ENCODE data around the gene IFT172. TPM values are rescaled to one million over a fixed set of nuclear protein-coding genes. Genes with fewer than 3 reads are reported as not detected.

The IFT172 gene
- total RNA-seq, 2 experiments from 2014 or later: 7.9 to 9.9 TPM

GRCh38 chr2:27409321-27410073 lies 80.0 kb downstream of the IFT172 start, which contains the start of gene PPM1G:
PPM1G (minus strand) TSS chr2:27409591; CDS start chr2:27409422, 169 bp downstream.
- Mint-ChIP-seq H3K27ac (peak within 1 kb of the TSS; percentile 74), H3K36me3 (ENCODE audit: low read depth) (peaks cover 29% of the 10 kb centered on the region), H3K9me3 (no peaks in the 10 kb centered on the region), H3K4me1 (peaks cover 45% of the 10 kb centered on the region), H3K4me3 (peak within 1 kb of the TSS; percentile 82), H3K27me3 (peaks cover 4% of the 10 kb centered on the region)
- DNase-seq: peak; percentile 97
- ChIA-PET CTCF (interaction anchor here (0.8 to 4.3 kb wide), 9 partner anchors 10 to 310 kb away, joined by 3 to 33 read pairs (median 6); partner anchors contain the start of gene NRBP1), POLR2A (interaction anchor here (0.7 to 6.3 kb wide), 22 partner anchors 8 to 1164 kb away, joined by 3 to 155 read pairs (median 6); partner anchors contain the start of genes AGBL5, CCDC121, EIF2B4 and GPN1)

- no peaks in the 10 kb centered on the region for H3K9me3 Mint-ChIP-seq
- H3K27ac Mint-ChIP-seq: peak overlapping the region; percentile 74
- peaks cover 35% of the 10 kb centered on the region for H3K36me3 Mint-ChIP-seq (ENCODE audit: low read depth)
- no peak for DNase-seq
- ChIA-PET POLR2A (interaction anchor here (0.7 to 6.3 kb wide), 15 partner anchors 8 to 328 kb away, joined by 3 to 155 read pairs (median 9); partner anchors contain the start of genes CCDC121, EIF2B4, GPN1 and IFT172), CTCF (interaction anchor here (0.8 to 4.3 kb wide), 7 partner anchors 10 to 275 kb away, joined by 3 to 33 read pairs (median 6); partner anchors contain the start of gene NRBP1)
- H3K27me3 Mint-ChIP-seq: peaks cover 4% of the 10 kb centered on the region
- peak overlapping the region; percentile 82 for H3K4me3 Mint-ChIP-seq
- H3K4me1 Mint-ChIP-seq: peaks cover 50% of the 10 kb centered on the region
Measured at GRCh38 chr2:27408601-27409320, 80.8 kb downstream of the IFT172 start.

- ChIA-PET POLR2A (interaction anchor here (1.0 to 6.3 kb wide), 5 partner anchors 16 to 85 kb away, joined by 3 to 155 read pairs (median 5); partner anchors contain the start of genes MPV17 and NRBP1), CTCF (interaction anchor here (2.8 to 4.3 kb wide), 2 partner anchors 22 to 275 kb away, joined by 11 to 33 read pairs; partner anchors contain the start of gene NRBP1)
- Mint-ChIP-seq H3K27me3 (peaks cover 4% of the 10 kb centered on the region), H3K4me3 (peak overlapping the region; percentile 82), H3K4me1 (peaks cover 56% of the 10 kb centered on the region), H3K9me3 (no peaks in the 10 kb centered on the region), H3K27ac (peak overlapping the region; percentile 58), H3K36me3 (ENCODE audit: low read depth) (peaks cover 41% of the 10 kb centered on the region)
- DNase-seq: no peak
Measured at GRCh38 chr2:27407798-27408491, 81.6 kb downstream of the IFT172 start.

- H3K27me3 Mint-ChIP-seq: no peaks in the 10 kb centered on the region
- no peaks in the 10 kb centered on the region for H3K9me3 Mint-ChIP-seq
- CTCF ChIA-PET: interaction anchor here (0.9 to 1.6 kb wide), 3 partner anchors 10 to 29 kb away, joined by 3 to 5 read pairs (median 3); no protein-coding TSS in a partner anchor
- peaks cover 54% of the 10 kb centered on the region for H3K4me1 Mint-ChIP-seq
- DNase-seq: no peak
- H3K4me3 Mint-ChIP-seq: no peak overlapping the region
- peak overlapping the region; percentile 79 for H3K27ac Mint-ChIP-seq
- H3K36me3 Mint-ChIP-seq (ENCODE audit: low read depth): peaks cover 54% of the 10 kb centered on the region
- POLR2A ChIA-PET: interaction anchor here (0.6 to 2.5 kb wide), 6 partner anchors 9 to 30 kb away, joined by 3 to 11 read pairs (median 4); partner anchors contain the start of genes NRBP1, PPM1G and ZNF513
Measured at GRCh38 chr2:27400348-27401135, 89.0 kb downstream of the IFT172 start.

- H3K4me3 Mint-ChIP-seq: no peak overlapping the region
- ChIA-PET POLR2A (interaction anchor here (1.3 kb wide), 1 partner anchor 42 kb away, joined by 3 read pairs; the partner anchor contains the start of gene GTF3C2), CTCF (interaction anchor here (1.1 kb wide), 1 partner anchor 10 kb away, joined by 6 read pairs; the partner anchor contains the start of gene PPM1G)
- no peak for DNase-seq
- no peaks in the 10 kb centered on the region for H3K27me3 Mint-ChIP-seq
- no peaks in the 10 kb centered on the region for H3K9me3 Mint-ChIP-seq
- peaks cover 49% of the 10 kb centered on the region for H3K4me1 Mint-ChIP-seq
- peak overlapping the region; percentile 35 for H3K27ac Mint-ChIP-seq
- H3K36me3 Mint-ChIP-seq (ENCODE audit: low read depth): peaks cover 48% of the 10 kb centered on the region
Measured at GRCh38 chr2:27398962-27399361, 90.6 kb downstream of the IFT172 start.

Other genes with a start within 250 kb of the IFT172 start
- gene SLC30A3, start 226.7 kb downstream of the IFT172 start, total RNA-seq: under 1 TPM; 0.45 TPM
- gene DNAJC5G, start 214.3 kb downstream of the IFT172 start, total RNA-seq: not detected
- under 1 TPM in 1 of 2 experiments, not detected in 1; 0.13 TPM for gene TRIM54, start 207.3 kb downstream of the IFT172 start, total RNA-seq
- 1 to 10 TPM; 2.2 to 3.0 TPM for gene UCN, start 181.3 kb downstream of the IFT172 start, total RNA-seq
- 10 to 100 TPM; 83.3 to 83.9 TPM for gene MPV17, start 166.6 kb downstream of the IFT172 start, total RNA-seq
- gene GTF3C2, start 133.0 kb downstream of the IFT172 start, total RNA-seq: 10 to 100 TPM; 49.0 to 49.1 TPM
- 10 to 100 TPM; 34.1 to 36.9 TPM for gene EIF2B4, start 119.4 kb downstream of the IFT172 start, total RNA-seq
- 100 to 1,000 TPM; 116 to 123 TPM for gene SNX17, start 119.1 kb downstream of the IFT172 start, total RNA-seq
- gene ZNF513, start 109.0 kb downstream of the IFT172 start, total RNA-seq: 10 to 100 TPM; 15.6 to 16.7 TPM
- gene PPM1G, start 80.2 kb downstream of the IFT172 start, total RNA-seq: 100 to 1,000 TPM; 119 to 122 TPM
- 100 to 1,000 TPM; 103 to 104 TPM for gene NRBP1, start 61.1 kb downstream of the IFT172 start, total RNA-seq
- gene KRTCAP3, start 47.4 kb downstream of the IFT172 start, total RNA-seq: 10 to 100 TPM in 1 of 2 experiments, 1 to 10 TPM in 1; 7.5 to 10.1 TPM
- gene FNDC4, start 5.5 kb upstream of the IFT172 start, total RNA-seq: not detected
- gene GCKR, start 7.1 kb upstream of the IFT172 start, total RNA-seq: not detected
- gene ZNF512, start 93.3 kb upstream of the IFT172 start, total RNA-seq: 10 to 100 TPM; 31.4 to 34.0 TPM
- under 1 TPM; 0.78 to 0.90 TPM for gene CCDC121, start 139.3 kb upstream of the IFT172 start, total RNA-seq
- gene GPN1, start 139.3 kb upstream of the IFT172 start, total RNA-seq: 10 to 100 TPM; 45.0 to 45.8 TPM
- gene SUPT7L, start 173.9 kb upstream of the IFT172 start, total RNA-seq: 10 to 100 TPM; 36.5 to 37.2 TPM
- gene SLC4A1AP, start 174.1 kb upstream of the IFT172 start, total RNA-seq: 10 to 100 TPM; 27.3 to 27.9 TPM